Glomerular visceral epithelial cell (primary cell): ENCODE data around the gene MDGA2.
"Not testable (repeated sequence)": the region's sequence is repeated elsewhere in the genome, so short reads cannot be mapped to it uniquely, and the experiment has no call there.

Experiments
- DNase-seq: peaks from one replicate; pipeline ENCODE4 v3.0.0-alpha.2; 2016; ENCODE audit errors: extremely low spot score

The MDGA2 gene

GRCh38 chr14:47240748-47241437, 434.5 kb downstream of the MDGA2 start:
- no peak for DNase-seq

GRCh38 chr14:47235619-47236018, 439.8 kb downstream of the MDGA2 start:
- DNase-seq, result no peak

DNA sequence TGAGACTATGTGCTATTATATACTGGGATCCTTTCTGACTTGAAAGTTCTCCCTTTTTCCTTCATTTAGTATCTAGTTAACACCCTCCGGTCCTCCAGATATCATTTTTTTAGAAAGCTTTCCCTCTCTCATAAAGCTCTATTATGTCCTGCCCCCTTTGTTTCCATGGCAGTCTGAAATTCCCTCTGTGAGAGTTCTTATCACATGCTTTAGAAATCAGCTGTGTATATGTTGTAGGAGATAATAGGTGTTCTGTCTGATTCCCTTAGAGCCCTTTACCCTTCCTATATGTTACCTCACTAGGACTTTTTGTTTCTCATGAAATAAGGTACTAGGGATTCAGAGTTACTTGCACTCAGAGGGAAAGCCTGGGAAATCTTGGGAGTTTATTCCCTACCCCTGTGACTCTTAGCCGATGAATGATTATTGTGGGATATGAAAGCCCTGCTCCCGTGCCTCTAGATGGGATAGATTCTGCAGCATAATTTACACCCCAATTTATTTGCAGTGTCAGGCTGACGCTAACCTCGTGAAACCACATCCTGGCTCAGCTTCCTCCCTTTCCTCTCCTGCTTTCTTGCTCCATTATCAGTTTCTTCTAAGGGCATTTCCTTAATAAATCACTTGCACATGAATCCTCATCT, 448.4 kb downstream of the MDGA2 start:
- DNase-seq, result peak; percentile 7

DNA sequence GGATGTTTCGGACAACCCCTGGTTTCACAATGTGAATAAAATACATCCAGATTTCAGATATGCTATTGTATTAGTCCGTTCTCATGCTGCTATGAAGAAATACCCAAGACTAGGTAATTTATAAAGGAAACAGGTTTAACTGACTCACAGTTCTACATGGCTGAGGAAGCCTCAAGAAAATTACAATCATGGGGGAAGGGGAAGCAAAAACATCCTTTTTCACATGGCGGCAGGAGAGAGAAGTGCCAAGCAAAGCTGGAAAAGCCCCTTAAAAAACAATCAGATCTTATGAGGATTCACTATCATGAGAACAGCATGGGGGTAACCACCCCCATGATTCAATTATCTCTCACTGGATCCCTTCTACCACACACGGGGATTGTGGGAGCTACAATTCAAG, 451.7 kb downstream of the MDGA2 start:
- DNase-seq, result no peak

- DNase-seq, result no peak
Observed at GRCh38 chr14:47220096-47220495, 455.3 kb downstream of the MDGA2 start.

- no peak for DNase-seq
Observed at GRCh38 chr14:47211263-47211662, 464.1 kb downstream of the MDGA2 start.

DNA sequence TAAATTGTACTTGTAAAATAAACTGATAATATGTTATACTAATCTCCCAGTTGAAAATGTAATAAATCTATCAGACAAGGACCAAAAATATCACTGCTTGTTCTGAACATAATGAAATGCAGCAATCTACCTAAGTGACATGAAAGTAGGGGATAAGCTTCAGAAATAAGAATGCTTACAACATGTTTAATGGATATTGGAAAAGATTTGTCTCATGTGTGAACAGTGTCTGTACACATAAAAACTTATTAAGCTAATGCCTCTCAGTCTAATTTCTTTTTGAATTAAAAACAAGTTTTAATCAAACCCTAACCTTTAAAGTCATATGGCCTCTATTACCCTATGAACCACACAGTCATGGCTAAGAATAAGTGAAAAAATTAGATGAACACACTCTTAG, 465.3 kb downstream of the MDGA2 start:
- no peak for DNase-seq

DNA sequence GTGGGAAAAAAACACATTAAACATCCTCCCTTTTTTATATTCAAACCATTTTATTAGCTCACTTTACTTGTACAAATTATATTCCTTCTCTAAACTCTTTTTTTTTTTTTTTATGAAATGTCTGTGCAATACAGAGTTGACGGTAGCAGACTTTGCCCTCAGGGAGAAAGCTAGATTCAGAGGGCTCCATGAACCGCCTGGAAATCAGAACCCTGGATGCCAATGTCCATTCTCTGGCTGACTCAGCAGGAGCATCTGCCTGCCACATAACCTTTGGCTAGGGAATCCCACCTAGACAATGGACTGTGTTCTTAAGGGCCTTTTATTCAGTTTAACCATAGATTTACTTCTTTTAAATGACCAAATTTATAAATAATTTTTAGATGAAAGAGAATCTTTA, 467.0 kb downstream of the MDGA2 start:
- DNase-seq, result no peak

DNA sequence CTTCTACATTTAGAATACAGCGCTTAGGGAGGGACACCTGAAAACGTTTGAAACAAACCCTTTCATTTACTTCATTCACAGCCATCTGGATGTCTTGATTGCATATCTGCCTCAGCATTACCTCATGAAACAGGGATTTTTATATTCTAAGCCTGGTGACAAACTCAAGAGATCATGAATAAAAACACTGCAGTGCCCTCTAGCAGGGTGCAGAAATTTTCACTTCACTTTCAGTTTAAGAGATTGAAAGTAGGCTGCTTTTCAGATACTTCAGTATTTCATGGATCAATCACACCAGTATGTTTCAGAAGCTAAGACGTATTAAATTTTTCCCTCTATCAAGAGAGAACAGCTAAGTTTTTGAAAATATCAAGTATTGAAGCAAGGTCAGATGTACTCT, 467.8 kb downstream of the MDGA2 start:
- DNase-seq, result peak; percentile 9

DNA sequence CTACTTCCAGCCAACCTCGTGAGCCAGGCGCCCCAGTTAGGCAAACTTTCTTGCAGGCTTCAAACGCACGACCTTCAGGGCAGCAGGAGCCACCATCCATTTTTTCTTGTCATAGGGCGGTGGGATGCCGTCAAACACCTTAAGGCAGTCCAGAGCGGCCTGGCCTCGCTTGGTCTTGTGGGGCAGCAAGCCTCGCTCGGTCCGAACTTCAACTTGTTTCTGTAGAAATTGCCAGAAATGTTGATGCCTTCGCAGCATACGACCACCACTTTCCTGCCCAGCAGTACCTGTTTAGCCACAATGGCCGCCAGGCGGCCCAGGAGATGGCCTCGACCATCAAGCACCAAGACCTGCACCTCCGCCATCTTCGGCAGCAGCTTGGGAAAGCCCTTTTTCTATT, 474.7 kb downstream of the MDGA2 start:
- DNase-seq, result no peak

GRCh38 chr14:47195582-47195981, 479.8 kb downstream of the MDGA2 start:
- DNase-seq, result no peak

- peak; percentile 17 for DNase-seq
Observed at GRCh38 chr14:47194055-47194454, 481.4 kb downstream of the MDGA2 start.

DNA sequence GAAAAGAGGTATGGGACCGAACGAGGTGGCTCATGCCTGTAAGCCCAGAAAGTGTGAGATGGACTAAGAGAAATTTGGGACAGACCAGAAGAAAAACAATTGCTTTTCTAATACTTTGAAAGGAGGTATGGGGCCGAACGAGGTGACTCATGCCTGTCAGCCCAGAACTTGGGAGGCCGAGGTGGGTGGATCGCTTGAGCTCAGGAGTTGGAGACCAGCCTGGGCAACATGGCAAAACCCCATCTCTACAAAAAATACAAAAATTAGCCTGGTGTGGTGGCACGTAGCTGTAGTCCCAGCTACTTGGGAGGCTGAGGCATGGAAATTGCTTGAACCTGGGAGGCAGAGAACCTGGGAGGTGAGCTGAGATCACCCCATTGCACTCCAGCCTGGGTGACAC, 483.2 kb downstream of the MDGA2 start:
- DNase-seq, result not testable (repeated sequence)

DNA sequence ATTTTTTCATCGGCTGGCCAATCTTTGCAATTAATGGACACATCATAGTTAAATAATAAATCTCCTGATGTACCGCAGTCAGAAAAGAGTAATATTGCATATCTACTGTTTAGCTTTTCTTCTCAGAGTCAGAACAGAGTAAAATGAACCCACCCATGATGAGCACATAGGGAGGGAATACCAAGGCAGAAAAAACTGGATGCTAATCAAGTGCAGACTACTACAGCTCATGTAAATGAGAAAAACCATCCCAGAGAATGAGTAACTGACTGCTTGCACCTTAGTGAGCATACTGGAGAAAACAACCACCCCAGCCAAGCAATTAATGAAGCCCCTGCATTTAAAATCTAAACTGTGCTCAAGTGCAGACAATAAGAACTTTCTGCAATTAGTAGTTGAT, 483.7 kb downstream of the MDGA2 start:
- no peak for DNase-seq

DNA sequence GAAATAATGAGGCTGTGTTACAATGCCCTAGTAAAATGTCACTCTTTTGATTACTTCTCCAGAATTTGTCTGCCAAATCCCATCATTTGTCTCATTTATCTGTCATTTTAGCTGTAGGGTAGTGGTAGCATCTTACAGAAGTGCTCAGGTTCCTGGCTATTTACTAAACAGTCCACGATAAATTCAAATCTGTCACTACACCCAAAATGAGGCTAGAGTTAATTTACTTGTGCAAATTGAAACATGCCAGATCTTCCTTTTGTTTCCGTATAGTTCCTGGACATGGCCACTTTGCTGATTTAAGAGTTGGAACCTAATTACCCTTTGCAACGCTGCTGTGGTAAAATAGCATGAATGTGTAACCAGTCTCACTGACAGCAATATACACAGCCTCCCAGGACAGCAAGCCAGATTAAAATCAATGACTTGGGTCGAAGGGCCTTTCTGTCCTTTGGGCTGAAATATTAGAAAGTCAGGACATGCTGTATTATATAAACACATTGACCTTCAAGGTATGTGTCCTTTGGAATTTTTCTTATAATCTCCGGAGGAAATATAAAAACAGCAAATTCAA, 485.4 kb downstream of the MDGA2 start:
- no peak for DNase-seq

- DNase-seq, result peak; percentile 35
Observed at GRCh38 chr14:47186486-47186885, 488.9 kb downstream of the MDGA2 start.

DNA sequence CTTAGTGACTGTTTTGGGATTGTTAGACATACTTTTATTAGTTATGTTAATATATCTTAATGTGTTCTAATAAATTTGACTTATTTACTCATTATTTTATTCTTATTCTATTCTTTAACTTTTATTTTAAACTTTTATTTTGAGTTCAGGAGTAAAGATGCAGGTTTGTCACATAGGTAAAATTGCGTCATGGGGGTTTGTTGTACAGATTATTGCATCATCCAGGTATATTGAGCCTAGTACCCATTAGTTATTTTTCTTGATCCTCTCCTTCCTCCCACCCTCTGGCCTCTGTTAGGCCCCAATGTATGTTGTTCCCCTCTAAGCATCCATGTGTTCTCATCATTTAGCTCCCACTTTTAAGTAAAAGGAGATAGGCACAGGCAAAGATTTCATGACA, 495.5 kb downstream of the MDGA2 start:
- DNase-seq, result no peak

- DNase-seq, result not testable (repeated sequence)
Observed at GRCh38 chr14:47171896-47172295, 503.5 kb downstream of the MDGA2 start.

- no peak for DNase-seq
Observed at GRCh38 chr14:47167402-47167801, 508.0 kb downstream of the MDGA2 start.

DNA sequence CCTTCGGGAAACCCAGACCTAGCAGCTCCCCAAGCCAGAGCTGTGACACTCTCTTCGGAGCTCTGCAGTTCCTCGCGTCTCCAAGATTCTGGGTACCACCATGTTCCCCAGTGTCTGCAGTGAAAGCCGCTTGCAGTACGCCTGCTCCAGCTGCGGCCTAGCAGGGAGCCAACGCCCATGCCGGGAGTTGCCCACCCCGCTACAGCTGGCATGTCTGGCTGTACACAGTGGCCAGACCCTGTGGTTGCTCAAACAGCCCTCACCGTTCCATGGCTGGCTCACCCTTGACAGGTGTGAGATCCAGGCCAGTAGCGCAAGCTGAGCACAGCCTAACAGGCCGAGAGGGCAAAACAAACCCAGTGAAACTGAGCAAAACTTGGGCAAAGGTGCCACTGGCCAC, 520.0 kb downstream of the MDGA2 start:
- DNase-seq, result no peak

GRCh38 chr14:47154276-47154797, 521.1 kb downstream of the MDGA2 start:
- DNase-seq, result no peak

DNA sequence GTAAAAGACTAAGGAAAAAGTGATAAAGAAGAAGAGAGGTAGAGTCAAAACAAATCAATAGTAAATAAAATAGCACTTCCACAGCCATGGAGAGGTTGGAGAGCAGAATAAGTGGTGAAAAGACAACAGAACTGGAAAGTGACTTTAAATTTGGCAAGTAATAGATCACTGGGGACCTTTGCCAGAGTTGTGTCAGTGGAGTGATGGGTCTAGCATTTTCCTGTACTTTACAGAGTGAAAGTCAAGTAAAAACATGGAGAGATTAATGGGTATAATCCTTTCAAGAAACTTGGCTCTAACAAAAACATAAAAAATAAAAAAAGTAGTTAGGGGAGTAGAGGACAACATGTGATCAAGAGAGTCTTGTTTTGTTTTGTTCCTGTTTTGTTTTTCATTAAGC, 521.7 kb downstream of the MDGA2 start:
- no peak for DNase-seq

DNA sequence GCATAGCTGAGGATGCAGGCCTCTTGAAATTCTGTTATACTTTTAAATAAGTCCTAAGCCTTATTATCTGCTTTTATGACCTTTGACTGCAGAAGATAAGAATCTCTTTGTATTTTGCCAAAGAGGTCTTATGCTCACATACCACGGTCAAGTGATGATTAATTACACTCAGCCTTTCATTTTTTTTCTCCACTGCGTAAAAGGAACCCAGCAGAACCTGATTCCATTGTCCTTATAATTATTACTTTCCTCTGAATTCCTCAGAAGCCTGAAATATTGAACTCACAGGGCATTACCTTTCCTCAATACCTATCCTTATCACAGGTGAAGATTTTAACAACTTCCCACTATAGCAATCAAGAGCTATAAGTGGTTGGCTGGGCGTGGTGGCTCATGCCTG, 525.1 kb downstream of the MDGA2 start:
- no peak for DNase-seq
